ENCODE data around the gene IL21R.

The IL21R gene

GRCh38 chr16:27481282-27481934 lies 79.4 kb downstream of the IL21R start:
- TF ChIP-seq POLR2AphosphoS5 (IDR thresholded peaks at IDR 0.05; ENCODE audit: low read depth, low read length) (no peak), REST (IDR thresholded peaks at IDR 0.05; ENCODE audit: insufficient read depth in 1 of 2, low read depth in 2 of 2, low read length in 2 of 2) (no peak), SIN3A (IDR thresholded peaks at IDR 0.05; ENCODE audit: borderline replicate concordance, insufficient read depth, low read length) (no peak), TAF1 (IDR thresholded peaks at IDR 0.05; ENCODE audit: borderline replicate concordance, insufficient read depth, low read length) (no peak), FOXP2 (optimal IDR thresholded peaks at IDR 0.05; ENCODE audit: borderline replicate concordance, extremely low read depth, extremely low read length, insufficient read depth) (no peak)

- TF ChIP-seq POLR2AphosphoS5 (IDR thresholded peaks at IDR 0.05; ENCODE audit: low read depth, low read length) (no peak), FOXP2 (optimal IDR thresholded peaks at IDR 0.05; ENCODE audit: borderline replicate concordance, extremely low read depth, extremely low read length, insufficient read depth) (no peak)
Measured at GRCh38 chr16:27482397-27483087, 80.6 kb downstream of the IL21R start.

- TF ChIP-seq TAF1 (IDR thresholded peaks at IDR 0.05; ENCODE audit: borderline replicate concordance, insufficient read depth, low read length) = no peak
- TF ChIP-seq FOXP2 (optimal IDR thresholded peaks at IDR 0.05; ENCODE audit: borderline replicate concordance, extremely low read depth, extremely low read length, insufficient read depth) = no peak
- TF ChIP-seq REST (IDR thresholded peaks at IDR 0.05; ENCODE audit: insufficient read depth in 1 of 2, low read depth in 2 of 2, low read length in 2 of 2) = no peak
- no peak for TF ChIP-seq POLR2AphosphoS5 (IDR thresholded peaks at IDR 0.05; ENCODE audit: low read depth, low read length)
- no peak for TF ChIP-seq SIN3A (IDR thresholded peaks at IDR 0.05; ENCODE audit: borderline replicate concordance, insufficient read depth, low read length)
Measured at GRCh38 chr16:27483088-27483437, 81.1 kb downstream of the IL21R start.

- no peak for TF ChIP-seq REST (IDR thresholded peaks at IDR 0.05; ENCODE audit: insufficient read depth in 1 of 2, low read depth in 2 of 2, low read length in 2 of 2)
- TF ChIP-seq SIN3A (IDR thresholded peaks at IDR 0.05; ENCODE audit: borderline replicate concordance, insufficient read depth, low read length) = no peak
- TF ChIP-seq FOXP2 (optimal IDR thresholded peaks at IDR 0.05; ENCODE audit: borderline replicate concordance, extremely low read depth, extremely low read length, insufficient read depth) = no peak
- no peak for TF ChIP-seq POLR2AphosphoS5 (IDR thresholded peaks at IDR 0.05; ENCODE audit: low read depth, low read length)
- no peak for TF ChIP-seq TAF1 (IDR thresholded peaks at IDR 0.05; ENCODE audit: borderline replicate concordance, insufficient read depth, low read length)
Measured at GRCh38 chr16:27483624-27484023, 81.7 kb downstream of the IL21R start.

- TF ChIP-seq SIN3A (IDR thresholded peaks at IDR 0.05; ENCODE audit: borderline replicate concordance, insufficient read depth, low read length) = no peak
- TF ChIP-seq REST (IDR thresholded peaks at IDR 0.05; ENCODE audit: insufficient read depth in 1 of 2, low read depth in 2 of 2, low read length in 2 of 2) = no peak
- no peak for TF ChIP-seq POLR2AphosphoS5 (IDR thresholded peaks at IDR 0.05; ENCODE audit: low read depth, low read length)
- no peak for TF ChIP-seq FOXP2 (optimal IDR thresholded peaks at IDR 0.05; ENCODE audit: borderline replicate concordance, extremely low read depth, extremely low read length, insufficient read depth)
- no peak for TF ChIP-seq TAF1 (IDR thresholded peaks at IDR 0.05; ENCODE audit: borderline replicate concordance, insufficient read depth, low read length)
Measured at GRCh38 chr16:27485126-27485525, 83.2 kb downstream of the IL21R start.

Measured in PFSK-1 (cell line).